B cell (primary cell): ENCODE measurements around the gene SCRN1. TPM values are rescaled to one million over a fixed set of nuclear protein-coding genes. Genes with fewer than 3 reads are reported as not detected.

Experiments
- ATAC-seq: fragments of 200-7000 bp; cut with Tn5 transposase; one replicate; pipeline ENCODE4 v1.10.0; 2021; ENCODE audit warnings: low read depth, mild to moderate bottlenecking, moderate number of reproducible peaks, moderate library complexity
- CTCF ChIA-PET: fragments of 350-600 bp; sonication (Branson Sonifier 250); formaldehyde crosslinking; loops from one replicate; lab custom pipeline; 2021; ENCODE audit warnings: antibody characterized with exemption, inconsistent platforms; lab: Charles Lee
- POLR2A ChIA-PET: fragments of 350-600 bp; sonication (Branson Sonifier 250); formaldehyde crosslinking; loops from one replicate; lab custom pipeline; 2021; ENCODE audit warnings: antibody characterized with exemption; lab: Charles Lee
- DNase-seq: peaks from one replicate; pipeline ENCODE4 v3.0.0; 2013
- H2AFZ ChIP-seq: 2 replicates; pipeline ENCODE4 v1.6.1; 2012; ENCODE audit warnings: mild to moderate bottlenecking, low read depth, low read length; ENCODE audit not compliant: insufficient read depth, poor library complexity, severe bottlenecking
- H3K27ac ChIP-seq, 2 donors: 1 replicate in 1 of 2; 2 replicates in 1 of 2; pipeline ENCODE4 v1.5.1; 2012 to 2013; ENCODE audit warnings: low read length in 2 of 2, mild to moderate bottlenecking in 2 of 2, moderate library complexity in 1 of 2
- H3K27me3 ChIP-seq, 4 experiments: fragments of 200-600 bp in 1 of 4; sonication (generic) in 1 of 4; replicated peaks in 1 of 4; 1 replicate in 2 of 4; 2 replicates in 2 of 4; pipeline versions ENCODE4 v1.6.1 to v1.7.0; 2013 to 2016; ENCODE audit warnings: low read length in 3 of 4, mild to moderate bottlenecking in 2 of 4, mixed read lengths in 1 of 4, moderate library complexity in 1 of 4; ENCODE audit not compliant: insufficient read depth in 4 of 4, control insufficient read depth in 3 of 4; ENCODE audit errors: control extremely low read depth in 1 of 4
- H3K36me3 ChIP-seq, 2 experiments: replicated peaks in 1 of 2; 1 replicate in 1 of 2; 2 replicates in 1 of 2; pipeline versions ENCODE4 v1.6.1 to v1.7.1; 2013; ENCODE audit warnings: low read length in 1 of 2; ENCODE audit not compliant: insufficient read depth in 2 of 2, control insufficient read depth in 1 of 2; ENCODE audit errors: control extremely low read depth in 1 of 2, extremely low read depth in 1 of 2
- H3K4me1 ChIP-seq, 2 donors: fragments of 200-600 bp in 1 of 2; sonication (generic) in 1 of 2; 1 replicate in 1 of 2; 2 replicates in 1 of 2; pipeline versions ENCODE4 v1.5.1 to v1.6.1; 2013 to 2017; ENCODE audit warnings: low read length in 2 of 2; ENCODE audit not compliant: control insufficient read depth in 2 of 2, insufficient read depth in 2 of 2
- H3K4me2 ChIP-seq: replicated peaks from 2 replicates; pipeline ENCODE3; 2012; ENCODE audit warnings: mild to moderate bottlenecking, low read depth, low read length; ENCODE audit not compliant: poor library complexity, severe bottlenecking
- H3K4me3 ChIP-seq, 5 experiments: fragments of 200-600 bp in 1 of 5; sonication (generic) in 1 of 5; 1 replicate in 3 of 5; 2 replicates in 2 of 5; pipeline versions ENCODE4 v1.5.1 to v1.7.0; 2011 to 2016; ENCODE audit warnings: low read length in 4 of 5, mild to moderate bottlenecking in 4 of 5, low read depth in 2 of 5, control low read depth in 1 of 5, moderate library complexity in 1 of 5; ENCODE audit not compliant: insufficient read depth in 1 of 5; ENCODE audit errors: control extremely low read depth in 1 of 5, extremely low read depth in 1 of 5
- H3K79me2 ChIP-seq: fragments of 200-600 bp; sonication (generic); one replicate; pipeline ENCODE4 v1.6.0; 2016; ENCODE audit warnings: low read length; ENCODE audit not compliant: control insufficient read depth, insufficient read depth
- H3K9ac ChIP-seq: fragments of 200-600 bp; sonication (generic); 2 replicates; pipeline ENCODE4 v1.6.1; 2017; ENCODE audit warnings: mild to moderate bottlenecking, low read length, moderate library complexity
- H3K9me3 ChIP-seq, 3 donors: one replicate each; pipeline versions ENCODE4 v1.6.1 to v1.7.1; 2013; ENCODE audit warnings: low read length in 2 of 3; ENCODE audit not compliant: control insufficient read depth in 2 of 3, insufficient read depth in 1 of 3; ENCODE audit errors: control extremely low read depth in 1 of 3
- H4K20me1 ChIP-seq: 2 replicates; pipeline ENCODE4 v1.6.0; 2012; ENCODE audit warnings: mild to moderate bottlenecking, low read length; ENCODE audit not compliant: insufficient read depth, control insufficient read depth, poor library complexity, severe bottlenecking
- H3K27ac Mint-ChIP-seq: one replicate; pipeline ENCODE4 v1.8.0; 2021; ENCODE audit warnings: mixed read lengths
- H3K27me3 Mint-ChIP-seq: one replicate; pipeline ENCODE4 v1.8.0; 2021; ENCODE audit warnings: mixed read lengths
- H3K4me1 Mint-ChIP-seq: one replicate; pipeline ENCODE4 v1.8.0; 2021; ENCODE audit warnings: mixed read lengths
- H3K4me3 Mint-ChIP-seq: one replicate; pipeline ENCODE4 v1.8.0; 2021; ENCODE audit warnings: mixed read lengths
- H3K9me3 Mint-ChIP-seq: one replicate; pipeline ENCODE4 v1.8.0; 2022; ENCODE audit warnings: mixed read lengths; ENCODE audit not compliant: insufficient read depth
- CTCF ChIP-seq: fragments of 200-600 bp; IDR thresholded peaks from one replicate; pipeline ENCODE4 v1.8.0; 2022; ENCODE audit warnings: antibody characterized with exemption, mild to moderate bottlenecking
- EZH2 ChIP-seq: IDR thresholded peaks from 2 replicates; pipeline ENCODE4 v1.6.1; 2012; ENCODE audit warnings: borderline replicate concordance, low read depth, mild to moderate bottlenecking, moderate library complexity, low read length; ENCODE audit not compliant: insufficient read depth, poor library complexity, severe bottlenecking
- WGBS: methylation state at CpG from one replicate; pipeline ENCODE4 v1.1.5; 2013; ENCODE audit warnings: missing lambda C conversion rate; ENCODE audit not compliant: insufficient coverage; 5-methylcytosine and 5-hydroxymethylcytosine counted together
- intact Hi-C: fragments of 100-400 bp; cut with micrococcal nuclease; formaldehyde crosslinking; loops from one replicate; pipeline ENCODE4 v1.10.0; 2022
- polyA plus RNA-seq: library from polyadenylated mRNA; depleted of rRNA; stranded (reverse); fragments of >200 nt; gene quantifications from 2 replicates; pipeline ENCODE4 v1.2.3, GENCODE V29; 2012
- total RNA-seq, 2 donors: library from RNA; stranded (reverse); fragments of 120-200 nt in 1 of 2; gene quantifications; 1 replicate in 1 of 2; 2 replicates in 1 of 2; pipeline versions ENCODE4 v1.2.3 to v1.2.4, GENCODE V29; 2013 to 2022

SCRN1 gene
- total and polyA plus RNA-seq, 2 donors (not counting 1 experiment from before 2014, with no cell fraction given) = 16.6 to 66.6 TPM

- H3K9ac ChIP-seq = no peak overlapping the region
- peaks cover 0 to 14% (median 0%) of the 10 kb centered on the region in 4 experiments for H3K27me3 ChIP-seq
- ChIA-PET CTCF (no interaction called here), POLR2A (no interaction called here)
- H3K4me2 ChIP-seq = no peak overlapping the region
- Mint-ChIP-seq H3K9me3 (peaks cover 5% of the 10 kb centered on the region), H3K4me3 (no peak overlapping the region), H3K4me1 (peaks cover 3% of the 10 kb centered on the region), H3K27me3 (no peaks in the 10 kb centered on the region), H3K27ac (no peak overlapping the region)
- TF ChIP-seq CTCF (no peak), EZH2 (no peak)
- peaks cover 0 to 20% (median 20%) of the 10 kb centered on the region in 3 donors for H3K9me3 ChIP-seq
- no peak overlapping the region for H3K27ac ChIP-seq
- H3K79me2 ChIP-seq = peaks cover 3% of the 10 kb centered on the region
- H3K36me3 ChIP-seq = no peaks in the 10 kb centered on the region
- ATAC-seq (no peak), DNase-seq (no peak)
- H3K4me3 ChIP-seq = no peak overlapping the region
- H3K4me1 ChIP-seq = no peaks in the 10 kb centered on the region
- no peaks in the 10 kb centered on the region for H4K20me1 ChIP-seq
- H2AFZ ChIP-seq = no peak overlapping the region
- intact Hi-C loops = no loop called here
Observed at GRCh38 chr7:29995652-29996051, 6.1 kb upstream of the SCRN1 start.

- H3K27me3 ChIP-seq = peaks cover 0 to 22% (median 0%) of the 10 kb centered on the region in 4 experiments
- H2AFZ ChIP-seq = no peak overlapping the region
- peaks cover 12 to 13% of the 10 kb centered on the region in 2 donors for H3K4me1 ChIP-seq
- peaks cover 5% of the 10 kb centered on the region for H3K9me3 Mint-ChIP-seq
- no peak overlapping the region for H3K27ac Mint-ChIP-seq
- DNase-seq (no peak), ATAC-seq (no peak)
- no peak for TF ChIP-seq EZH2
- TF ChIP-seq CTCF = no peak
- peaks cover 15% of the 10 kb centered on the region for H3K4me1 Mint-ChIP-seq
- no peaks in the 10 kb centered on the region for H4K20me1 ChIP-seq
- intact Hi-C loops = no loop called here
- no peak overlapping the region for H3K27ac ChIP-seq
- ChIA-PET CTCF (interaction anchor here (1.2 to 2.0 kb wide), 2 partner anchors 40 to 68 kb away, joined by 3 to 7 read pairs; no protein-coding TSS in a partner anchor), POLR2A (no interaction called here)
- H3K4me2 ChIP-seq = no peak overlapping the region
- peaks cover 15% of the 10 kb centered on the region for H3K79me2 ChIP-seq
- H3K9me3 ChIP-seq = peaks cover 0 to 20% (median 20%) of the 10 kb centered on the region in 3 donors
- no peak overlapping the region for H3K4me3 Mint-ChIP-seq
- H3K4me3 ChIP-seq = no peak overlapping the region
- no peak overlapping the region for H3K9ac ChIP-seq
- no peaks in the 10 kb centered on the region for H3K36me3 ChIP-seq
- no peaks in the 10 kb centered on the region for H3K27me3 Mint-ChIP-seq
- no CpG with 5 or more reads among the region's 4 CpGs for WGBS
Observed at GRCh38 chr7:29993140-29993539, 3.5 kb upstream of the SCRN1 start.
